Rectal smooth muscle tissue (tissue), 1 donor: ENCODE measurements around the gene ARSG.

Experiments used
- H3K27ac ChIP-seq: one replicate; pipeline ENCODE4 v1.7.0; 2013; ENCODE audit warnings: low read depth, low read length, inconsistent platforms
- H3K27me3 ChIP-seq: one replicate; pipeline ENCODE4 v1.7.0; 2013; ENCODE audit warnings: low read length; ENCODE audit not compliant: control insufficient read depth, insufficient read depth
- H3K36me3 ChIP-seq: one replicate; pipeline ENCODE4 v1.7.0; 2013; ENCODE audit warnings: low read length; ENCODE audit not compliant: control insufficient read depth, insufficient read depth
- H3K4me1 ChIP-seq: one replicate; pipeline ENCODE4 v1.7.0; 2013; ENCODE audit warnings: low read length; ENCODE audit not compliant: control insufficient read depth, insufficient read depth
- H3K4me3 ChIP-seq: one replicate; pipeline ENCODE4 v1.7.0; 2013; ENCODE audit warnings: low read length
- H3K9ac ChIP-seq: one replicate; pipeline ENCODE4 v1.7.0; 2013; ENCODE audit warnings: low read length

ARSG gene

GRCh38 chr17:68428498-68429172 is 137.3 kb downstream of the ARSG start:
- no peak overlapping the region for H3K9ac ChIP-seq
- no peaks in the 10 kb centered on the region for H3K4me1 ChIP-seq
- H3K36me3 ChIP-seq: peaks cover 28% of the 10 kb centered on the region
- H3K27me3 ChIP-seq: no peaks in the 10 kb centered on the region
- no peak overlapping the region for H3K27ac ChIP-seq
- no peak overlapping the region for H3K4me3 ChIP-seq

GRCh38 chr17:68429881-68430280 is 138.6 kb downstream of the ARSG start:
- Histone ChIP-seq H3K27me3 (no peaks in the 10 kb centered on the region), H3K4me1 (no peaks in the 10 kb centered on the region), H3K4me3 (no peak overlapping the region), H3K36me3 (peaks cover 37% of the 10 kb centered on the region), H3K27ac (no peak overlapping the region), H3K9ac (no peak overlapping the region)

GRCh38 chr17:68431045-68431608 is 139.8 kb downstream of the ARSG start:
- Histone ChIP-seq H3K27ac (no peak overlapping the region), H3K9ac (no peak overlapping the region), H3K4me1 (no peaks in the 10 kb centered on the region), H3K27me3 (no peaks in the 10 kb centered on the region), H3K36me3 (peaks cover 40% of the 10 kb centered on the region), H3K4me3 (no peak overlapping the region)

- no peaks in the 10 kb centered on the region for H3K27me3 ChIP-seq
- no peak overlapping the region for H3K27ac ChIP-seq
- H3K4me1 ChIP-seq: no peaks in the 10 kb centered on the region
- H3K9ac ChIP-seq: no peak overlapping the region
- H3K4me3 ChIP-seq: no peak overlapping the region
- H3K36me3 ChIP-seq: peaks cover 40% of the 10 kb centered on the region
These were observed 140.4 kb downstream of the ARSG start for GRCh38 chr17:68431661-68432071.

GRCh38 chr17:68432086-68432864 is 141.0 kb downstream of the ARSG start:
- H3K27ac ChIP-seq: no peak overlapping the region
- no peak overlapping the region for H3K4me3 ChIP-seq
- H3K4me1 ChIP-seq: no peaks in the 10 kb centered on the region
- no peak overlapping the region for H3K9ac ChIP-seq
- H3K36me3 ChIP-seq: peaks cover 36% of the 10 kb centered on the region
- H3K27me3 ChIP-seq: no peaks in the 10 kb centered on the region

- Histone ChIP-seq H3K9ac (no peak overlapping the region), H3K4me1 (no peaks in the 10 kb centered on the region), H3K27me3 (no peaks in the 10 kb centered on the region), H3K27ac (no peak overlapping the region), H3K36me3 (peaks cover 36% of the 10 kb centered on the region), H3K4me3 (no peak overlapping the region)
These were observed 141.9 kb downstream of the ARSG start for GRCh38 chr17:68433211-68433610.

- H3K36me3 ChIP-seq: peaks cover 30% of the 10 kb centered on the region
- H3K9ac ChIP-seq: no peak overlapping the region
These were observed 142.7 kb downstream of the ARSG start for GRCh38 chr17:68433911-68434508.

GRCh38 chr17:68435361-68435760 is 144.1 kb downstream of the ARSG start:
- H3K9ac ChIP-seq: no peak overlapping the region

More at GRCh38 chr17:68433911-68434508, 142.7 kb downstream of the ARSG start:
- Histone ChIP-seq H3K27me3 (no peaks in the 10 kb centered on the region), H3K27ac (no peak overlapping the region), H3K4me3 (no peak overlapping the region), H3K4me1 (no peaks in the 10 kb centered on the region)

GRCh38 chr17:68435876-68436842 is 144.9 kb downstream of the ARSG start:
- Histone ChIP-seq H3K4me1 (no peaks in the 10 kb centered on the region), H3K4me3 (no peak overlapping the region), H3K27ac (no peak overlapping the region), H3K9ac (no peak overlapping the region), H3K27me3 (no peaks in the 10 kb centered on the region), H3K36me3 (peaks cover 25% of the 10 kb centered on the region)

More at GRCh38 chr17:68435361-68435760, 144.1 kb downstream of the ARSG start:
- Histone ChIP-seq H3K36me3 (peaks cover 25% of the 10 kb centered on the region), H3K4me3 (no peak overlapping the region), H3K27me3 (no peaks in the 10 kb centered on the region), H3K27ac (no peak overlapping the region), H3K4me1 (no peaks in the 10 kb centered on the region)

GRCh38 chr17:68437979-68438822 is 146.9 kb downstream of the ARSG start:
- no peak overlapping the region for H3K9ac ChIP-seq
- H3K4me3 ChIP-seq: no peak overlapping the region
- no peak overlapping the region for H3K27ac ChIP-seq
- H3K4me1 ChIP-seq: peaks cover under 1% of the 10 kb centered on the region
- peaks cover 19% of the 10 kb centered on the region for H3K36me3 ChIP-seq
- H3K27me3 ChIP-seq: no peaks in the 10 kb centered on the region

GRCh38 chr17:68439656-68440290 is 148.5 kb downstream of the ARSG start:
- Histone ChIP-seq H3K4me3 (no peak overlapping the region), H3K27ac (no peak overlapping the region), H3K9ac (no peak overlapping the region), H3K27me3 (no peaks in the 10 kb centered on the region), H3K4me1 (peaks cover 4% of the 10 kb centered on the region), H3K36me3 (peaks cover 9% of the 10 kb centered on the region)
